ENCODE data around the gene SERINC4.
"Not testable (repeated sequence)": the region's sequence is repeated elsewhere in the genome, so short reads cannot be mapped to it uniquely, and the experiment has no call there.

SERINC4 gene

DNA sequence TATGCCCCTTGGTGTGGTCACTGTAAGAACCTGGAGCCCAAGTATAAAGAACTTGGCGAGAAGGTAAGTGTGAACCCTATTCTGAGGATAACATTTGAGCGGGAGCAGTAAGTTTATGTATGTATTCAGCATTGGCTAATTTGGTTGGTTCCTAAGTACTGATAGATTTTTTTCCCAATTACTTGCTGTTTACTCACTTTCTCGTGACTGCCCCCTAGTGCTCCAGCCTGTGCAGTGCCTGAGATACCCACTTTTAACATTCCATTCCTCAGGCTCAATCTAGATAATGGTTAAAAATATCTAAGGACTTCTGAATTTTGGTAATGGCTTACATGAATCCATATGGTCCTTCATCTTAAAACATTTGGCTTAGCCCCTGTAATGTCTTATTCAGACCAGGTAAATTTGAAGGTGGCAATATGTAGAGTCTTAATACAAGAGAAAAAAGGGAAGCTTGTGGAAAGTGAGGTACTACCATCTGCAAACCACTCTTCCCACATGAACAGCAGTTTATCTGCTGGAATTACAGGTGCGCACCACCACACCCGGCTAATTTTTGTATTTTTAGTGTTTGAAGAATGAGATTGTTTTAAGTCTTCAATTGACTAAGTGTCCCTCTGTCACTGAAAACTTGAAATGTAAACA lies 30.3 kb downstream of the SERINC4 start:
- TF ChIP-seq, protein P1, sequence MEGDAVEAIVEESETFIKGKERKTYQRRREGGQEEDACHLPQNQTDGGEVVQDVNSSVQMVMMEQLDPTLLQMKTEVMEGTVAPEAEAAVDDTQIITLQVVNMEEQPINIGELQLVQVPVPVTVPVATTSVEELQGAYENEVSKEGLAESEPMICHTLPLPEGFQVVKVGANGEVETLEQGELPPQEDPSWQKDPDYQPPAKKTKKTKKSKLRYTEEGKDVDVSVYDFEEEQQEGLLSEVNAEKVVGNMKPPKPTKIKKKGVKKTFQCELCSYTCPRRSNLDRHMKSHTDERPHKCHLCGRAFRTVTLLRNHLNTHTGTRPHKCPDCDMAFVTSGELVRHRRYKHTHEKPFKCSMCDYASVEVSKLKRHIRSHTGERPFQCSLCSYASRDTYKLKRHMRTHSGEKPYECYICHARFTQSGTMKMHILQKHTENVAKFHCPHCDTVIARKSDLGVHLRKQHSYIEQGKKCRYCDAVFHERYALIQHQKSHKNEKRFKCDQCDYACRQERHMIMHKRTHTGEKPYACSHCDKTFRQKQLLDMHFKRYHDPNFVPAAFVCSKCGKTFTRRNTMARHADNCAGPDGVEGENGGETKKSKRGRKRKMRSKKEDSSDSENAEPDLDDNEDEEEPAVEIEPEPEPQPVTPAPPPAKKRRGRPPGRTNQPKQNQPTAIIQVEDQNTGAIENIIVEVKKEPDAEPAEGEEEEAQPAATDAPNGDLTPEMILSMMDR (IDR thresholded peaks at IDR 0.05; ENCODE audit: borderline replicate concordance, control extremely low read depth, extremely low read depth, insufficient read depth, missing control alignments): peak; percentile 85
- in situ Hi-C loops (cut with MboI; ENCODE audit: low sequenced_read_pairs, unreplicated experiment): no loop called here
- peak; percentile 59 for DNase-seq (ENCODE audit: low spot score)

DNA sequence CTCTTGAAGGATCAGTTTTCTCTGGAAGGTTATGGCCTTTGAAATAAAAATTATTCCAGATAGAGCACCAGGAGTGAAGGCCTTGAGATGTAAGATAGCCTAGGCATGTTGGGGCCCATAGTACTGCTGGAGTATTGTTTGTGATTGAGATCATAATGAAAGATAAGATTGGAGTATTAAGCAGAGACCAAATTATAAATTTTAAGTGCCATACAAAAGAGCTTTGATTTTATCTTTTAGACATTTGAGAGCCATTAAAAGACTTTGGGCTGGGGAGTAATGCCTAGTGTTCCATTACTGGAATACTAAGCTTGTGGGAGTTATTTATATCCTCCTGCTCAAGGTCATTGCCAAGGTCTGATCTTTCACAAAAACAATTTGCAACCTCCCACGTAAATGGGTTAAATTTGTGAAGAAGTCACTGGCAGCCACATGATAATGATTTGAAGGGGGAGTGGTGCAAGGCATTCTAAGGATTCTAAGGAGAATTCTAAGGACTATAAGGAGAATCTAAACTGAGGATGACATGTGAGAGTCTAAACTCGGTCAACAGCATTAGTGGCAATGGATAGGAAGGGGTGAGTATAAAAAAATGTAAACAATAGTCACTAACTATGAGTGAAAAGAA lies 36.1 kb downstream of the SERINC4 start:
- in situ Hi-C loops (cut with MboI; ENCODE audit: low sequenced_read_pairs, unreplicated experiment): no loop called here
- DNase-seq (ENCODE audit: low spot score): no peak
- TF ChIP-seq, protein P1 (IDR thresholded peaks at IDR 0.05; ENCODE audit: borderline replicate concordance, control extremely low read depth, extremely low read depth, insufficient read depth, missing control alignments): no peak

DNA sequence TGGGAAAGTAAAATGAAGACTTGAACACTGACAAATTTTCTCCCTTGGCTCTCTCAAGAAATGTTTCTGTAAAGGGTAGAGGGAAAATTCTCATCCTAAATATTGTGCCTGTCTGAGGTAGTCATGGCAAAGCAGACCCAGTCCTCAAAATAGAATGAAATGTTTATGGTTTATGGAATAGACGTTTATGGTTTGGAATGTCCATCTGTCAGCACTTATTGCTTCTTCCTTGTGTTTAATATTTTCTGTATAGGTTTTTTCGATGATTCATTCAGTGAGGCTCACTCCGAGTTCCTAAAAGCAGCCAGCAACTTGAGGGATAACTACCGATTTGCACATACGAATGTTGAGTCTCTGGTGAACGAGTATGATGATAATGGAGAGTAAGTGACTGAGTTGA lies 37.2 kb downstream of the SERINC4 start:
- in situ Hi-C loops (cut with MboI; ENCODE audit: low sequenced_read_pairs, unreplicated experiment): no loop called here
- TF ChIP-seq, protein P1 (IDR thresholded peaks at IDR 0.05; ENCODE audit: borderline replicate concordance, control extremely low read depth, extremely low read depth, insufficient read depth, missing control alignments): no peak
- no peak for DNase-seq (ENCODE audit: low spot score)

DNA sequence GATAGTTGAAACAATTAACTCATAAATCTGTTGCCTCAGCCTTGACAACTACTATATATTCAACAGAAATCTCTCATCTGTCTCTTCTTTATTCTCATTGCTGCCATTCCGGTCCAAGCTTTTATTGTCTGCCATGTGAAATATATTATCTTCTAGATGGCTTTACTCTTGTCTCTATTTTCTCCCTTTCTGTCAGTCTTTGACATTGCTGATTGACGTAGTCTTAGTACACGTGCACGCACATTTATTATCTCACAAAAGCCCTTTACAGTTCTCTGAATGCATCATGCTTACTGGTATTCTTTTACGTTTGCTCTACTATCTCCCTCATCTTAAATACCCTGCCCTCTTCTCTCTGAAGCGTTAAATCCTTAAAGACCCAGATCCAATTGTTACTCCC lies 48.1 kb downstream of the SERINC4 start:
- in situ Hi-C loops (cut with MboI; ENCODE audit: low sequenced_read_pairs, unreplicated experiment): no loop called here
- TF ChIP-seq, protein P1 (IDR thresholded peaks at IDR 0.05; ENCODE audit: borderline replicate concordance, control extremely low read depth, extremely low read depth, insufficient read depth, missing control alignments): no peak
- no peak for DNase-seq (ENCODE audit: low spot score)

DNA sequence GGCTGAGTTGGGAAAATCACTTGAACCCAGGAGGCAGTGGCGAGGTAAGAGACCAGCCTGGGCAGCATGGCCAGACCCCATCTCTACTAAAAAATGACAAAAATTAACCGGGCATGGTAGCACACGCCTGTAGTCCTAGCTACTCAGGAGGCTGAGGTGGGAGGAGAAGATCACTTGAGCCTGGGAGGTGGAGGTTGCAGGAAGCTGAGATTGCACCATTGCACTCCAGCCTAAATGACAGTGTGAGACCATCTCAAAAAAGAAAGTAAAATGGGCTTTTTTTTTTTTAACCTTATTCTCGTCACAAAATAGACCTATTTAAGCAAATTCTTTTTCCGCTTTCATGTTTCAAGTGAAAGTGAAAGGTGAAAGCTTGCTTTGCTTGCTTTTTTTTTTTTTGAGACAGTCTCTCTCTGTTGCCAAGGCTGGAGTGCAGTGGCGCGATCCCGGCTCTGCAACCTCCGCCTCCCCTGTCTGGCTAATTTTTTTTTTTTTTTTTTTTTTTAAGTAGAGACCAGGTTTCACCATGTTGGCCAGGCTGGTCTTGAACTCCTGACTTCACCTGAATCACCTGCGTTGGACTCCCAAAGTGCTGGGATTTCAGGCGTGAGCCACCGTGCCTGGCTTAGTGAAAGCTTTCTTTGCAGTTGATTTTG lies 50.2 kb downstream of the SERINC4 start:
- peak; percentile 70 for DNase-seq (ENCODE audit: low spot score)
- in situ Hi-C loops (cut with MboI; ENCODE audit: low sequenced_read_pairs, unreplicated experiment): no loop called here

DNA sequence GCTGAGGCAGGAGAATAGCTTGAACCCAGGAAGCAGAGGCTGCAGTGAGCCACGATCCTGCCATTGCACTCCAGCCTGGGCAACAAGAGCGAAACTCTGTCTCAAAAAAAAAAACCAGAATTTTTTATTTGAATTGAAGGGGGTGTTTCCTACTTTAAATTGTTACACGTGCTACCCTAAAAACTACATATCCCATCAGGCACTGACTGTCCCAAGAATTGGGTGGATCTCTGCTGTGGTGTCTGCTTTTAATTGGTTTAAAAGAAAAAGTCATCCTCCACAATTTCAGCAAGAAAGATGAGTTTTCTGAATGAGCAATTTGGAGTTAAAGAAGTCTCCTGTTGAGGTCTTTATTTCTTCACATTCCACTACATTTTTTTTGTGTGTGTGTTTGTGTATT lies 51.6 kb downstream of the SERINC4 start:
- TF ChIP-seq, protein P1 (IDR thresholded peaks at IDR 0.05; ENCODE audit: borderline replicate concordance, control extremely low read depth, extremely low read depth, insufficient read depth, missing control alignments): no peak
- no peak for DNase-seq (ENCODE audit: low spot score)
- in situ Hi-C loops (cut with MboI; ENCODE audit: low sequenced_read_pairs, unreplicated experiment): no loop called here

More for the DNA sequence above, 50.2 kb downstream of the SERINC4 start:
- TF ChIP-seq, protein P1 (IDR thresholded peaks at IDR 0.05; ENCODE audit: borderline replicate concordance, control extremely low read depth, extremely low read depth, insufficient read depth, missing control alignments): no peak

DNA sequence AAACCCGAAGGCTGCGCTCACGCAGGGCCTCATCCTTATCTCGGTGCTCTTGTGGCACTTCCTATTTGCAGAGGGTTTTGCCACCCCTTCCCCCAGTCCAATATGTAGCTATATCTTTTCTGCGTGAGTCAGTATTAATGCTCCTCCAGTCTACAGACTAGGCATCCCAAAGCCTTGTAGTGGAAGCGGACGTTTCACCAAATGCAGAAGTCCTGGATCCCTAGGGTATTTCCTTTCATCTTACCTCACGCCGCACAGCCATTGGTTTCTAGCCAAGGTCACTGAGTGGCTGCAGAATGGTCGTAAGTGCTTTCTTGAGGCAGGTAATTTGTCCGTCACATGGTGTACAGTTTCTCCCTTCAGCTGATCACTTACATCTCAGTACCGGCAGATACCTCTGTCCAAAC lies 53.1 kb downstream of the SERINC4 start:
- DNase-seq (ENCODE audit: low spot score); in situ Hi-C loops (cut with MboI; ENCODE audit: low sequenced_read_pairs, unreplicated experiment): not testable (repeated sequence)

DNA sequence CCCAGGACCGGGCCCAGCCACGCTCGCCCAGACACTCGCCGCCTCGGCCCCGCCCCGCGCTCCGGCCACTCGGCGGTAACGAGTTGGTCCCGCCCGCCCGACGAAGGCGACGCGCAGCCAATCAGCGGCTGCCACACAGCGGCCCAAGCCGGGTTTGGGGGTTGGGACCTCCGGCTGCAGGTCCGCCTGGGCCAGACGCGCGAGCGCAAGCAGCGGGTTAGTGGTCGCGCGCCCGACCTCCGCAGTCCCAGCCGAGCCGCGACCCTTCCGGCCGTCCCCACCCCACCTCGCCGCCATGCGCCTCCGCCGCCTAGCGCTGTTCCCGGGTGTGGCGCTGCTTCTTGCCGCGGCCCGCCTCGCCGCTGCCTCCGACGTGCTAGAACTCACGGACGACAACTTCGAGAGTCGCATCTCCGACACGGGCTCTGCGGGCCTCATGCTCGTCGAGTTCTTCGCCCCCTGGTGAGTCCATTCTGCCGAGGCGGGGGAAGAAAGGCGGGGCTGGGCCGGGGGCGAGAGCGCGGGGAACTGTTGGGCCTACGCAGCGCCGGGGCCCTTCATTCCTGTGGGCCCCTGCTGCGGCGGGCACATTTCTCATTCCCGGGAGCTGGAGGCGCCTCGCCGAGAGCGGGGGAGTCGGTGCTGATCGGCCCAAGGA lies 53.6 kb downstream of the SERINC4 start, which contains the start of gene PDIA3:
PDIA3 (plus strand) TSS at position 194 of the 658 bp plus-strand sequence; CDS start at position 296, 102 bp downstream.
- in situ Hi-C loops (cut with MboI; ENCODE audit: low sequenced_read_pairs, unreplicated experiment): not testable (repeated sequence)
- peak; percentile 93 for DNase-seq (ENCODE audit: low spot score)

Measured in GM13976 (cell line).